ENCODE results near the gene ARID5B. TPM values are rescaled to one million over a fixed set of nuclear protein-coding genes. Genes with fewer than 3 reads are reported as not detected.

ARID5B gene
- total RNA-seq, 1 donor from 2014 or later, result 76.8 TPM

DNA sequence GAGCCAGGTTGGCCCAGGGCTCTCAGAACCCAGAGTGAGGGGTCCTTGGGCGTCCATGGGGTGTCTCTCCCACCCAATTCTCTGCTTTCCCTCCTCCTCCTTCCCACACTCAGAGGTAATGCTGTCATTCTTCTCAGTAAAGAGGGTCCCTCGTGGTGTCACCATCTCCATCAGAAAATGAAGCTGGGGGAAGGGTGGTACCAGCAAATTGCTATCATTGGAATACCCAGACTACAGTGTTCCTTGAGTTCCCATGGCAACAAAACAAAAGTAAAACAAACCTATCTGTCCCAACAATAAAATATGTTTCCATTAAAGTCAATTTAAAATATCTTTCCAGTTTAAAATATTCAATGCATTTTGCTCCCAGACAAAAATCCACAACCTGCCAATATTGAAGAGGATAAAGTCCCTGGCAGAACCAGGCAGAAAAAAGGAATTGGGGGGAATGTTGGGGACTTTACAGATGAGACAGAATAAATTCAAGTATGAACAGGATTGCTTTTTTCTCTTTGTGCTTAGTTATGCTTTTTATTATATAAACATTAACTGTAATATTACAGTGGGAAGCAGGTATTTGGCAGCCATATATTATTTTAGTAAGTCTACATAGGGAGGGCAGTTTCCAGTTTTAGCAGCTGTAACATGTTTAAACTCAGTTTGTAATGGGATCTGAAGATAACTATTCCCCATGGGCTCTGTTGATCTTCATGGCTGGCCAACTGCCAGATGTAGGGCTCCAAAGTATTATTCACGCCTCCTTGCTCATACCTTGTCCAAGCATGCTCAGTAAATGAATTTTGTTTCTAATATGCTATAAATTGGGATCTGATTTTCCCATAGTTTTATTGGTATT, 182.1 kb downstream of the ARID5B start:
- no peak for ATAC-seq (ENCODE audit: low read depth)
- CTCF ChIA-PET, result interaction anchor here (1.3 to 2.8 kb wide), 4 partner anchors 44 to 184 kb away, joined by 3 to 16 read pairs (median 10); no protein-coding TSS in a partner anchor
- DNase-seq, result no peak

DNA sequence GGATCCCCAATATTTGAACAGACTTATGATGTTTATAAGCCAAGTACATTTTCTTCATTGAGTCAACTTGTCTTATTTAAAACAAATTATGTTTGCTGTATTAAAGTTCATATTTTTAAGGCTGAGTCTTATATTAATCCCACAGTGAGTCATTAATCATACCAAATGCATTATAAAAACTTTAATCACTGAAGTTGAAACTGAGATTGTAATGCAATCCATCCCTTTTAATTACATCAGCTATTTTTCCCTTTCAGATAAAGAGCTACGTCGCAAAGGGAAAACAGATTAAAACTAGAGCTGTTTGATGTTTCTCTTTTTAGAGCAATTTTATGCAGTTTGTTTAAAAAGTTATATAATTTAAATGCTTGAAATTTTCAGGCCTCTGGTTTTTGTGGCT, 183.0 kb downstream of the ARID5B start:
- CTCF ChIA-PET, result interaction anchor here (0.8 to 2.8 kb wide), 3 partner anchors 45 to 161 kb away, joined by 3 to 16 read pairs (median 13); no protein-coding TSS in a partner anchor
- peak overlapping the region; percentile 77 for H3K27ac Mint-ChIP-seq

More for the DNA sequence above, 182.1 kb downstream of the ARID5B start:
- Mint-ChIP-seq H3K4me3 (peak overlapping the region; percentile 65), H3K36me3 (ENCODE audit: low read depth) (peaks cover 48% of the 10 kb centered on the region), H3K9me3 (peaks cover 2% of the 10 kb centered on the region), H3K27me3 (no peaks in the 10 kb centered on the region), H3K27ac (peak overlapping the region; percentile 96), H3K4me1 (peaks cover 86% of the 10 kb centered on the region)
- TF ChIP-seq, protein P1, sequence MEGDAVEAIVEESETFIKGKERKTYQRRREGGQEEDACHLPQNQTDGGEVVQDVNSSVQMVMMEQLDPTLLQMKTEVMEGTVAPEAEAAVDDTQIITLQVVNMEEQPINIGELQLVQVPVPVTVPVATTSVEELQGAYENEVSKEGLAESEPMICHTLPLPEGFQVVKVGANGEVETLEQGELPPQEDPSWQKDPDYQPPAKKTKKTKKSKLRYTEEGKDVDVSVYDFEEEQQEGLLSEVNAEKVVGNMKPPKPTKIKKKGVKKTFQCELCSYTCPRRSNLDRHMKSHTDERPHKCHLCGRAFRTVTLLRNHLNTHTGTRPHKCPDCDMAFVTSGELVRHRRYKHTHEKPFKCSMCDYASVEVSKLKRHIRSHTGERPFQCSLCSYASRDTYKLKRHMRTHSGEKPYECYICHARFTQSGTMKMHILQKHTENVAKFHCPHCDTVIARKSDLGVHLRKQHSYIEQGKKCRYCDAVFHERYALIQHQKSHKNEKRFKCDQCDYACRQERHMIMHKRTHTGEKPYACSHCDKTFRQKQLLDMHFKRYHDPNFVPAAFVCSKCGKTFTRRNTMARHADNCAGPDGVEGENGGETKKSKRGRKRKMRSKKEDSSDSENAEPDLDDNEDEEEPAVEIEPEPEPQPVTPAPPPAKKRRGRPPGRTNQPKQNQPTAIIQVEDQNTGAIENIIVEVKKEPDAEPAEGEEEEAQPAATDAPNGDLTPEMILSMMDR (IDR thresholded peaks at IDR 0.05), result no peak
- intact Hi-C loops (cut with micrococcal nuclease), result loop anchor here (1.0 to 10.0 kb wide), 5 partner anchors 26 to 329 kb away; no protein-coding TSS in a partner anchor
- POLR2A ChIA-PET, result interaction anchor here (0.6 to 5.5 kb wide), 18 partner anchors 8 to 187 kb away, joined by 3 to 56 read pairs (median 6); partner anchors contain the start of gene ARID5B

DNA sequence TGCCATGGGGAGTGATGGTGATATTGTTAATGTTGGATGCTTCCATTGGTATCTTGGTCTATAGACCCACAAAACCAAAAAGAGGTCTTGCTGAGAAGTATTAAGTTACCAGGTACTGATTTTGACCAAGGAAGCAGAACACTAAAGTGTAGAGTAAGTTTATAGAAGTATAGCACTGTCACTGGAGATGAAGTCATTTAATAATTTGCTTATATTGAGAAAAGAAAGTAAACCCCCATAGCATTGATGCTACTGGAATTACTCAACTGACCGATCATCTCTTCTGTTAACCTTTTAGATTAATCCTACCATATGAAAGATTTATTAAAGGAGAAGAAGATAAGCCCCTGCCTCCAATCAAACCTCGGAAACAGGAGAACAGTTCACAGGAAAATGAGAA, 183.9 kb downstream of the ARID5B start:
- H3K9me3 Mint-ChIP-seq, result no peaks in the 10 kb centered on the region
- ChIA-PET POLR2A (interaction anchor here (1.1 kb wide), 1 partner anchor 37 kb away, joined by 3 read pairs; no protein-coding TSS in a partner anchor), CTCF (no interaction called here)
- ATAC-seq (ENCODE audit: low read depth), result no peak
- peaks cover 71% of the 10 kb centered on the region for H3K4me1 Mint-ChIP-seq
- no peak for DNase-seq
- TF ChIP-seq, protein P1 (IDR thresholded peaks at IDR 0.05), result no peak
- no peaks in the 10 kb centered on the region for H3K27me3 Mint-ChIP-seq
- H3K27ac Mint-ChIP-seq, result peak overlapping the region; percentile 77
- intact Hi-C loops (cut with micrococcal nuclease), result loop anchor here (10.0 kb wide), 1 partner anchor 331 kb away; no protein-coding TSS in a partner anchor
- H3K4me3 Mint-ChIP-seq, result no peak overlapping the region
- H3K36me3 Mint-ChIP-seq (ENCODE audit: low read depth), result peaks cover 58% of the 10 kb centered on the region

More for the DNA sequence above, 183.0 kb downstream of the ARID5B start:
- TF ChIP-seq, protein P1 (IDR thresholded peaks at IDR 0.05), result no peak
- peaks cover under 1% of the 10 kb centered on the region for H3K9me3 Mint-ChIP-seq
- no peaks in the 10 kb centered on the region for H3K27me3 Mint-ChIP-seq
- intact Hi-C loops (cut with micrococcal nuclease), result loop anchor here (10.0 kb wide), 1 partner anchor 330 kb away; no protein-coding TSS in a partner anchor
- DNase-seq (no peak), ATAC-seq (ENCODE audit: low read depth) (no peak)
- peaks cover 81% of the 10 kb centered on the region for H3K4me1 Mint-ChIP-seq
- peaks cover 54% of the 10 kb centered on the region for H3K36me3 Mint-ChIP-seq (ENCODE audit: low read depth)
- H3K4me3 Mint-ChIP-seq, result no peak overlapping the region
- POLR2A ChIA-PET, result interaction anchor here (1.1 to 3.1 kb wide), 3 partner anchors 24 to 36 kb away, joined by 3 to 43 read pairs (median 30); no protein-coding TSS in a partner anchor

DNA sequence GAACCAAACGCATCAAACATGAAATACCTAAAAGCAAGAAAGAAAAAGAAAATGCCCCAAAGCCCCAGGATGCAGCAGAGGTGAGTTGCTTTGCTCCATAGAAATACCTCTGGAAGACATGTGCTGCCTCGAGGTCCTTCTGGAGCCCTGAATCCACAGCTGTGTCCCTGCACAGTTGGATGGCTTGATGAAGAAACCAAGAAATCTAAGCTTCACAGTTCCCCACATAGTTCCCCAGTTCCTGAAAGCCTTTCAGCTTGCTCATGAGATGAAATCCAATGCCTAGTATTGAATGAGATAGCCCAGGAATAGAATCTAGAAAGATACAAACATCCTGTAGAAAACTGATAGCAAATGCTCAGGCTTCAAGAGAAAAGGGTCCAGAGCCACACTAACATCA, 184.3 kb downstream of the ARID5B start:
- no peaks in the 10 kb centered on the region for H3K27me3 Mint-ChIP-seq
- CTCF ChIA-PET, result no interaction called here
- H3K27ac Mint-ChIP-seq, result peak overlapping the region; percentile 77
- no peaks in the 10 kb centered on the region for H3K9me3 Mint-ChIP-seq
- POLR2A ChIA-PET, result interaction anchor here (0.6 to 1.3 kb wide), 4 partner anchors 37 to 46 kb away, joined by 3 to 6 read pairs (median 4); no protein-coding TSS in a partner anchor
- TF ChIP-seq, protein P1 (IDR thresholded peaks at IDR 0.05), result no peak
- peaks cover 67% of the 10 kb centered on the region for H3K4me1 Mint-ChIP-seq
- H3K36me3 Mint-ChIP-seq (ENCODE audit: low read depth), result peaks cover 62% of the 10 kb centered on the region
- no peak for DNase-seq
- ATAC-seq (ENCODE audit: low read depth), result no peak
- no peak overlapping the region for H3K4me3 Mint-ChIP-seq
- intact Hi-C loops (cut with micrococcal nuclease), result loop anchor here (10.0 kb wide), 1 partner anchor 331 kb away; no protein-coding TSS in a partner anchor

All from activated B cell treated with CpG ODN at 0.5 μM for 24 hours (primary cell).